ENCODE results near the gene ATP1B3.

DNA sequence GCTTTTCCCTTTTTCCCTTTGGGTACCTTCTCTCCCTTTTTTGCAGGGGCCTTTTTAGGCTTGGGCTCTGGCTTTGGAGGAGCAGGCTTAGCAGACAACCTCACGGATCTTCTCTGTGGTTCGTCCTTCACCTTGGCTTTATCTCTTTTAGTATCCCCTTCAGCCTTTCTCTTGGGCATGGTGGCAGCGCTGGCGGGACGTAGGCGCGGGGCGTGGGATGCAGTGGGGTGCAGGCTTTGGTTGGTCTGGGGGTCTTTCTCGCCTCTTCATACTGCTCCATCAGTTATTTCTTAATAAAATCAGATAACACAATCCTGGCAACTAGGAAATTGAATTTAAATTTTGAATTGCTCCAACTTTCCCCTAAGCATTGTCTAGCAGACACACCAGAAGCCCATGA is 11.3 kb upstream of the ATP1B3 start:
- no peak for TF ChIP-seq GATA2 (IDR thresholded peaks at IDR 0.05; ENCODE audit: low read depth, low read length)
- no peak for TF ChIP-seq GATA3 (IDR thresholded peaks at IDR 0.05; ENCODE audit: low read depth, low read length)

Data from SH-SY5Y (cell line).